NCI-H524 (cell line): ENCODE results near the gene NDUFB7.

ENCODE experiments used
- DNase-seq, 2 experiments: peaks; one replicate each; lab custom pipeline; 2025; lab: John Stamatoyannopoulos, UW

NDUFB7 gene

GRCh38 chr19:14520543-14520942 is 51.3 kb downstream of the NDUFB7 start:
- DNase-seq = no peak

GRCh38 chr19:14519860-14520407 is 51.9 kb downstream of the NDUFB7 start:
- DNase-seq = no peak

GRCh38 chr19:14519245-14519859 is 52.5 kb downstream of the NDUFB7 start:
- DNase-seq = no peak

- peak; percentile 10 to 66 for DNase-seq
Measured at GRCh38 chr19:14517840-14518505, 53.9 kb downstream of the NDUFB7 start, which contains the start of gene DNAJB1. DNAJB1 (minus strand) TSS chr19:14518397; CDS start chr19:14518349, 48 bp downstream.

GRCh38 chr19:14517446-14517839 is 54.4 kb downstream of the NDUFB7 start:
- DNase-seq = no peak

- DNase-seq = no peak
Measured at GRCh38 chr19:14516746-14517438, 55.0 kb downstream of the NDUFB7 start.
